ENCODE results near the gene RCAN2. TPM values are rescaled to one million over a fixed set of nuclear protein-coding genes. Genes with fewer than 3 reads are reported as not detected.
"Not testable (repeated sequence)": the region's sequence is repeated elsewhere in the genome, so short reads cannot be mapped to it uniquely, and the experiment has no call there.

The RCAN2 gene
- total RNA-seq, 2 donors from 2014 or later = 0.55 to 7.6 TPM

DNA sequence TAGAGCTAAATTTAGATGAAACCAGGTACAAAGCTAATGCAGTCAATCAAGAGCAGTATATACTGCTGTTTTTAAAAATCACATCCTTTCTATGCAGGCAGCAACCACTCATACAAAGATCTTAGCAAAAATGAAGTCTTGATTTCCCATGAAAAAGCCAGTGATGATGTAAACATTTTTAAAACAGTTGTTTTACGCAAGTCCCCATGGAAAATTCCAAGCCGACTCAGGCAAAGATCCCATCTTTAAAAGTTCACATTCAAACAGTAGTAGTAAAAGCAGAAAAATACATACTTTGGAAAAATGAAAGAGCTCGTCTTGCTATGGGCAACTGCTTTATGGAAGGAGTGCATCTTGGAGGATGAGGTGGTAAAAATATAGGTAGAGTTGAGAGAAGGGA lies 84.0 kb downstream of the RCAN2 start:
- no peak for DNase-seq (ENCODE audit: low spot score)
- Mint-ChIP-seq H3K36me3 (no peaks in the 10 kb centered on the region), H3K27me3 (no peaks in the 10 kb centered on the region), H3K9me3 (no peaks in the 10 kb centered on the region), H3K4me1 (ENCODE audit: low read depth in 2 of 2) (no peaks in the 10 kb centered on the region), H3K4me3 (no peak overlapping the region), H3K27ac (no peak overlapping the region)
- no peak for ATAC-seq

DNA sequence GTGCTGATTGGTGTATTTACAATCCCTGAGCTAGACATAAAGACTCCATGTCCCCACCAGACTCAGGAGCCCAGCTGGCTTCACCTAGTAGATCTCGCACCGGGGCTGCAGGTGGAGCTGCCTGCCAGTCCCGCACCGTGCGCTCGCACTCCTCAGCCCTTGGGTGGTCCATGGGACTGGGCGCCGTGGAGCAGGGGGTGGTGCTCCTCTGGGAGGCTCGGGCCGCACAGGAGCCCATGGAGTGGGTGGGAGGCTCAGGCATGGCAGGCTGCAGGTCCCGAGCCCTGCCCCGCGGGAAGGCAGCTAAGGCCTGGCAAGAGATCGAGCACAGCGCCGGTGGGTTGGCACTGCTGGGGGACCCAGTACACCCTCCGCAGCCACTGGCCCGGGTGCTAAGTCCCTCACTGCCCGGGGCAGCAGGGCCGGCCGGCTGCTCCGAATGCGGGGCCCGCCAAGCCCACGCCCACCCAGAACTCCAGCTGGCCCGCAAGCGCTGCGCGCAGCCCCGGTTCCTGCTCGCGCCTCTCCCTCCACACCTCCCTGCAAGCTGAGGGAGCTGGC lies 85.5 kb downstream of the RCAN2 start:
- not testable (repeated sequence) for DNase-seq (ENCODE audit: low spot score); H3K36me3 Mint-ChIP-seq; ATAC-seq; H3K4me3 Mint-ChIP-seq; H3K27ac Mint-ChIP-seq; H3K9me3 Mint-ChIP-seq; H3K27me3 Mint-ChIP-seq; H3K4me1 Mint-ChIP-seq (ENCODE audit: low read depth in 2 of 2)

DNA sequence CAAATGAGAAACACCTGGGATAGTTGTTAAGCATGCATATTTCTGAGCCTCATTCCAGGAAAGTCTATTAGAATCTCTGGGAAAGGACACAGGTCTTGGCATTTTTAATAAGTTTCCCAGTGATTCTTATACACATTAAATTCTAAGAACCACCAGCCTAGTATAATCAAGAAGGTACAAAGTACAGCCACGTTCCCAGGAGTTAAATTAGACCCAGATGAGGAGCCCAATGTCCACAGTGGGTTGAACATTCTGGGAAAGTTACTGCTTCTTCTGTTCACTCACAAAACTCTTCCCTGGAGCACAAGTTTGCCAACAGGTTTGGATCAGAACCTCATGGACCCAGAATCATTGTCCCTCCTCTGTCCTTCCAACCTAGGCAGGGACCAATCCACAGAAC lies 90.4 kb downstream of the RCAN2 start:
- H3K9me3 Mint-ChIP-seq = no peaks in the 10 kb centered on the region
- H3K27me3 Mint-ChIP-seq = peaks cover 7 to 11% of the 10 kb centered on the region in 2 donors
- H3K4me3 Mint-ChIP-seq = no peak overlapping the region
- no peaks in the 10 kb centered on the region for H3K4me1 Mint-ChIP-seq (ENCODE audit: low read depth in 2 of 2)
- DNase-seq (ENCODE audit: low spot score) (no peak), ATAC-seq (no peak)
- no peak overlapping the region for H3K27ac Mint-ChIP-seq
- H3K36me3 Mint-ChIP-seq = no peaks in the 10 kb centered on the region

GRCh38 chr6:46395530-46395929 lies 95.7 kb downstream of the RCAN2 start:
- no peaks in the 10 kb centered on the region for H3K36me3 Mint-ChIP-seq
- H3K27ac Mint-ChIP-seq = no peak overlapping the region
- H3K4me1 Mint-ChIP-seq (ENCODE audit: low read depth in 2 of 2) = no peaks in the 10 kb centered on the region
- peaks cover 16 to 29% of the 10 kb centered on the region in 2 donors for H3K27me3 Mint-ChIP-seq
- ATAC-seq = no peak
- no peak overlapping the region for H3K4me3 Mint-ChIP-seq
- H3K9me3 Mint-ChIP-seq = no peaks in the 10 kb centered on the region
- no peak for DNase-seq (ENCODE audit: low spot score)

DNA sequence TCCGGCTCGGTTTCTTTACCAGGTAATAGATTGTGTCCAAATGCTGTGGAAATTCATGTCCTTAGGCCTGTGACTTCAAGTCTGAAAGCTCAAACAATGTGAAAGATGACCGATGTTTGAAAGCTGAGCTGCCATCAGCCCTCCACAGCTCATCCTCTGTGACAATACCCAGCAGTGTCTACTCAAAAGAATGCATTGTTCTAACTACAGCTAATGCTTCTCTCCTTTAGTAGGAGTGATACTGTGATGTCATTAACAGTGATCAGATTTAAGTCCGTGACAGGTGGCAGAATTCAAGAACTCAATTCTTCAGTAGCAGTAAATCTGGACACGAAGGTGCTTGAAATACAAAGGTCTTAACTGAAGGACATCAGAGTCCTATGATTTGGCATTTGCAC lies 97.3 kb downstream of the RCAN2 start:
- no peaks in the 10 kb centered on the region for H3K9me3 Mint-ChIP-seq

GRCh38 chr6:46393161-46393939 lies 97.9 kb downstream of the RCAN2 start:
- no peaks in the 10 kb centered on the region for H3K36me3 Mint-ChIP-seq
- H3K9me3 Mint-ChIP-seq = no peaks in the 10 kb centered on the region
- H3K27me3 Mint-ChIP-seq = peaks cover 11 to 18% of the 10 kb centered on the region in 2 donors
- no peak overlapping the region for H3K27ac Mint-ChIP-seq
- H3K4me3 Mint-ChIP-seq = no peak overlapping the region
- ATAC-seq = no peak
- H3K4me1 Mint-ChIP-seq (ENCODE audit: low read depth in 2 of 2) = no peaks in the 10 kb centered on the region
- no peak for DNase-seq (ENCODE audit: low spot score)

More for the DNA sequence above, 97.3 kb downstream of the RCAN2 start:
- Mint-ChIP-seq H3K4me1 (ENCODE audit: low read depth in 2 of 2) (no peaks in the 10 kb centered on the region), H3K4me3 (no peak overlapping the region), H3K27me3 (peaks cover 11 to 18% of the 10 kb centered on the region in 2 donors), H3K27ac (no peak overlapping the region), H3K36me3 (no peaks in the 10 kb centered on the region)
- DNase-seq (ENCODE audit: low spot score) (no peak), ATAC-seq (no peak)

DNA sequence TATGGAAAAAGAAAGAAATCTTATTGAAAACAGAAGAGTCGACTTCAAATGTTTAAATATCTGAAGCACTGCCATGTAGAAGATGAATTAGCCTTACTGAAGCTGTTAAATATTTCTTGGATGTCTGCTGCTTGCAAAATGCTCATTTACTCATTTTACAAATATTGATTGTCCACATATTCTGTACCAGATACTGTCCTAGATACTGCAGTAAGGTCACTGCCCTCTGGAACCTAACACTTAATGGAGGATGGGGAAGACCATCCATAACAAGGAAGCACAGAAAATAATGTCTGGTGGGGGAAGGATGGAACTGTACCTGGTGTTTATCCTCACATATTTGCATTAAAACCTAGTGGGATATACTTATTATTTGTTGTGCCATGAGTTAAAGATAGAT lies 99.0 kb downstream of the RCAN2 start:
- H3K4me1 Mint-ChIP-seq (ENCODE audit: low read depth in 2 of 2) = no peaks in the 10 kb centered on the region
- no peak for DNase-seq (ENCODE audit: low spot score)
- H3K27ac Mint-ChIP-seq = no peak overlapping the region
- no peak overlapping the region for H3K4me3 Mint-ChIP-seq
- no peaks in the 10 kb centered on the region for H3K36me3 Mint-ChIP-seq
- ATAC-seq = no peak
- no peaks in the 10 kb centered on the region for H3K9me3 Mint-ChIP-seq
- peaks cover 11 to 18% of the 10 kb centered on the region in 2 donors for H3K27me3 Mint-ChIP-seq

GRCh38 chr6:46390153-46390876 lies 100.9 kb downstream of the RCAN2 start:
- Mint-ChIP-seq H3K9me3 (no peaks in the 10 kb centered on the region), H3K27me3 (peaks cover 11 to 18% of the 10 kb centered on the region in 2 donors), H3K4me3 (no peak overlapping the region), H3K27ac (no peak overlapping the region), H3K4me1 (ENCODE audit: low read depth in 2 of 2) (no peaks in the 10 kb centered on the region), H3K36me3 (no peaks in the 10 kb centered on the region)
- ATAC-seq = no peak
- no peak for DNase-seq (ENCODE audit: low spot score)

GRCh38 chr6:46387728-46388127 lies 103.5 kb downstream of the RCAN2 start:
- H3K4me1 Mint-ChIP-seq (ENCODE audit: low read depth in 2 of 2); DNase-seq (ENCODE audit: low spot score); H3K4me3 Mint-ChIP-seq; H3K27ac Mint-ChIP-seq; H3K9me3 Mint-ChIP-seq; H3K36me3 Mint-ChIP-seq; ATAC-seq: not testable (repeated sequence)
- peaks cover 11 to 20% of the 10 kb centered on the region in 2 donors for H3K27me3 Mint-ChIP-seq

GRCh38 chr6:46381579-46381978 lies 109.7 kb downstream of the RCAN2 start:
- no peak for ATAC-seq
- H3K36me3 Mint-ChIP-seq = no peaks in the 10 kb centered on the region
- H3K4me3 Mint-ChIP-seq = no peak overlapping the region
- no peak overlapping the region for H3K27ac Mint-ChIP-seq
- DNase-seq (ENCODE audit: low spot score) = no peak
- peaks cover 5 to 10% of the 10 kb centered on the region in 2 donors for H3K27me3 Mint-ChIP-seq
- H3K4me1 Mint-ChIP-seq (ENCODE audit: low read depth in 2 of 2) = peaks cover 18 to 24% of the 10 kb centered on the region in 2 donors
- no peaks in the 10 kb centered on the region for H3K9me3 Mint-ChIP-seq

DNA sequence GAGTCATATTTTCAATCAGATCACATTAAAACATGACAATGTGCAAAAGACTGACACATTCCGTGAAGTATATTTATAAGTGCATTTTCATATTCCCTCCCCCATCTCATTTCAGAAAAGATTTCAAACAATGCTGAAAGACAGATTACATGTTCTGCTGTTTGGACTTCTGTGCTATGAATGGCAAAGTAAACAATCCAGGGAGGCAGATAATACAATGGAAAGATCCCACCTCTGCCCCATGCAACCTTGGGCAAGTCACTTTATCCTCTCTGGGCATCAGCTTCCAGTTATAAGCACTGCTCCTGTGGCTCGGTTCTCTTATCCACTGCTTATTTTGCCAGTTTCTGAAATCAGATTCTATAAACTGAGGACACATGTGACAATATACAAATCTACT lies 110.2 kb downstream of the RCAN2 start:
- Mint-ChIP-seq H3K4me1 (ENCODE audit: low read depth in 2 of 2) (peaks cover 21 to 30% of the 10 kb centered on the region in 2 donors), H3K4me3 (no peak overlapping the region), H3K27ac (no peak overlapping the region), H3K27me3 (peaks cover 5 to 10% of the 10 kb centered on the region in 2 donors), H3K36me3 (no peaks in the 10 kb centered on the region), H3K9me3 (no peaks in the 10 kb centered on the region)
- ATAC-seq (no peak), DNase-seq (ENCODE audit: low spot score) (no peak)

DNA sequence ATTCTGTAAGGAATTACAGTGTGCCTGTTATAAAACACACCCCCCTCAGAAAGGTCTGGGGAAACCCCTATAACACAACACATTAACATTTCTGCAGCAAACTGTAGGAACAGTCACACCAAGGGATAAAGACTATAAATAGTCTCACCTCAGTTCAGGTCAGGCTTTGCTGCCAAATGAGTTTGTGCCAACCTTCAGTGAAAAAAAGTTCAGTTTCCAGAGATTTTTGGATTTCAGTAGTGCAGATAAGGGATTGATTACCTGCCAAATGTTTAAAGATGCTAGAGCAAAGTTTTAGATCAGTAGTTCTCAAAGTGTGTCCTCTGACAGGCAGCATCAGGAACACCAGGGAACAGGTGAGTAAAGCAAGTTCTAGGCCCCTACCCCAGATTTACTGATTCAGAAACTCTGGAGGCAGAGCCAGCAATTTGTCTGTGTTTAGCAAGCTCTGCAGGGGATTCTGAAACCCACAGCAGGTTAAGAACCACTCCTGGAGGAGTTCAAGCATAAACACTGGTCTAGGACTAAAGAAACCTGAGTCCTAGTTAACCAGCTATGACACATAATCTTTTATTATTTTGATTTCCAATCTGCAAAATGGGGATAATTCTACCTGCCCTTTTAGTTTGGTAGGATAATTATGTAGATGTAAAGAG lies 111.0 kb downstream of the RCAN2 start:
- Mint-ChIP-seq H3K36me3 (no peaks in the 10 kb centered on the region), H3K27me3 (peaks cover 5 to 9% of the 10 kb centered on the region in 2 donors), H3K9me3 (no peaks in the 10 kb centered on the region), H3K4me3 (no peak overlapping the region), H3K4me1 (ENCODE audit: low read depth in 2 of 2) (peaks cover 25 to 34% of the 10 kb centered on the region in 2 donors), H3K27ac (no peak overlapping the region)
- ATAC-seq = no peak
- DNase-seq (ENCODE audit: low spot score) = no peak

- Mint-ChIP-seq H3K27ac (peak overlapping the region; percentile 2 to 49), H3K36me3 (no peaks in the 10 kb centered on the region), H3K27me3 (peaks cover 0 to 5% of the 10 kb centered on the region in 2 donors), H3K9me3 (no peaks in the 10 kb centered on the region), H3K4me1 (ENCODE audit: low read depth in 2 of 2) (peaks cover 28 to 34% of the 10 kb centered on the region in 2 donors), H3K4me3 (peak overlapping the region; percentile 4)
- no peak for DNase-seq (ENCODE audit: low spot score)
- no peak for ATAC-seq
Observed at GRCh38 chr6:46378882-46379416, 112.3 kb downstream of the RCAN2 start.

All from natural killer cell treated with Interleukin-12 subunit alpha and Interleukin-12 subunit beta and Interleukin-15 and Interleukin-18, amount 100 ng/mL, for 72 hours (primary cell).